ENCODE results near the gene PDZK1IP1.

The PDZK1IP1 gene

GRCh38 chr1:47189844-47190508 is at the start of gene PDZK1IP1:
TSS of gene PDZK1IP1 (minus strand) at chr1:47190036. CDS start at chr1:47189932, 104 bp downstream.
- Mint-ChIP-seq H3K9me3 (no peaks in the 10 kb centered on the region), H3K4me1 (peaks cover 4% of the 10 kb centered on the region in 2 donors), H3K27me3 (peaks cover 39 to 51% of the 10 kb centered on the region in 2 donors), H3K27ac (no peak within 1 kb of the TSS), H3K4me3 (no peak within 1 kb of the TSS), H3K36me3 (no peaks in the 10 kb centered on the region)
- DNase-seq (no peak), ATAC-seq (replicated peaks) (no peak)

GRCh38 chr1:47238935-47239592 is 49.2 kb upstream of the PDZK1IP1 start:
- Mint-ChIP-seq H3K27ac (no peak overlapping the region), H3K4me3 (no peak overlapping the region), H3K36me3 (no peaks in the 10 kb centered on the region), H3K9me3 (no peaks in the 10 kb centered on the region), H3K4me1 (no peaks in the 10 kb centered on the region), H3K27me3 (peaks cover 42 to 67% of the 10 kb centered on the region in 2 donors)
- ATAC-seq (replicated peaks) (no peak), DNase-seq (no peak)

GRCh38 chr1:47235806-47236205 is 46.0 kb upstream of the PDZK1IP1 start:
- Mint-ChIP-seq H3K9me3 (no peaks in the 10 kb centered on the region), H3K27me3 (peaks cover 55 to 79% of the 10 kb centered on the region in 2 donors), H3K36me3 (peaks cover 0 to 4% of the 10 kb centered on the region in 2 donors), H3K27ac (no peak overlapping the region), H3K4me1 (peaks cover 11 to 19% of the 10 kb centered on the region in 2 donors), H3K4me3 (no peak overlapping the region)
- ATAC-seq (replicated peaks) (no peak), DNase-seq (no peak)

GRCh38 chr1:47235241-47235681 is 45.4 kb upstream of the PDZK1IP1 start:
- DNase-seq, result no peak
- ATAC-seq (replicated peaks), result no peak
- Mint-ChIP-seq H3K36me3 (peaks cover 0 to 4% of the 10 kb centered on the region in 2 donors), H3K9me3 (no peaks in the 10 kb centered on the region), H3K27me3 (peaks cover 58 to 80% of the 10 kb centered on the region in 2 donors), H3K4me3 (no peak overlapping the region), H3K4me1 (peaks cover 14 to 24% of the 10 kb centered on the region in 2 donors), H3K27ac (no peak overlapping the region)

GRCh38 chr1:47233186-47233585 is 43.4 kb upstream of the PDZK1IP1 start:
- no peak for DNase-seq
- H3K4me3 Mint-ChIP-seq, result no peak overlapping the region
- H3K4me1 Mint-ChIP-seq, result peaks cover 22 to 37% of the 10 kb centered on the region in 2 donors
- H3K27ac Mint-ChIP-seq, result no peak overlapping the region
- H3K9me3 Mint-ChIP-seq, result no peaks in the 10 kb centered on the region
- ATAC-seq (replicated peaks), result no peak
- peaks cover 0 to 4% of the 10 kb centered on the region in 2 donors for H3K36me3 Mint-ChIP-seq
- peaks cover 67 to 94% of the 10 kb centered on the region in 2 donors for H3K27me3 Mint-ChIP-seq

GRCh38 chr1:47232187-47232874 is 42.5 kb upstream of the PDZK1IP1 start, which contains the start of gene TAL1:
TSS of gene TAL1 (minus strand) at chr1:47232225. CDS start at chr1:47225888, 6,337 bp downstream.
- ATAC-seq (replicated peaks) (peak in 1 of 2 donors; percentile 13), DNase-seq (no peak)
- H3K4me1 Mint-ChIP-seq, result peaks cover 22 to 37% of the 10 kb centered on the region in 2 donors
- peaks cover 0 to 4% of the 10 kb centered on the region in 2 donors for H3K36me3 Mint-ChIP-seq
- H3K27ac Mint-ChIP-seq, result peak within 1 kb of the TSS; percentile 89
- peaks cover 69 to 95% of the 10 kb centered on the region in 2 donors for H3K27me3 Mint-ChIP-seq
- no peaks in the 10 kb centered on the region for H3K9me3 Mint-ChIP-seq
- peak within 1 kb of the TSS; percentile 81 to 83 for H3K4me3 Mint-ChIP-seq

GRCh38 chr1:47231301-47232186 is 41.7 kb upstream of the PDZK1IP1 start:
- ATAC-seq (replicated peaks) (peak; percentile 62 to 65), DNase-seq (peak; percentile 15)
- peaks cover 22 to 37% of the 10 kb centered on the region in 2 donors for H3K4me1 Mint-ChIP-seq
- peaks cover 73 to 98% of the 10 kb centered on the region in 2 donors for H3K27me3 Mint-ChIP-seq
- peaks cover 0 to 4% of the 10 kb centered on the region in 2 donors for H3K36me3 Mint-ChIP-seq
- peak overlapping the region; percentile 81 to 83 for H3K4me3 Mint-ChIP-seq
- H3K27ac Mint-ChIP-seq, result peak overlapping the region; percentile 89
- no peaks in the 10 kb centered on the region for H3K9me3 Mint-ChIP-seq

- H3K27me3 Mint-ChIP-seq, result peaks cover 80 to 99% of the 10 kb centered on the region in 2 donors
- H3K4me1 Mint-ChIP-seq, result peaks cover 24 to 37% of the 10 kb centered on the region in 2 donors
- H3K4me3 Mint-ChIP-seq, result peak overlapping the region; percentile 72 to 83
- peak overlapping the region; percentile 76 for H3K27ac Mint-ChIP-seq
- H3K9me3 Mint-ChIP-seq, result no peaks in the 10 kb centered on the region
- ATAC-seq (replicated peaks) (peak in 1 of 2 donors; percentile 27), DNase-seq (no peak)
- peaks cover 0 to 4% of the 10 kb centered on the region in 2 donors for H3K36me3 Mint-ChIP-seq
Observed at GRCh38 chr1:47230692-47231300, 41.0 kb upstream of the PDZK1IP1 start.

GRCh38 chr1:47229886-47230691 is 40.3 kb upstream of the PDZK1IP1 start:
- peaks cover 24 to 37% of the 10 kb centered on the region in 2 donors for H3K4me1 Mint-ChIP-seq
- H3K36me3 Mint-ChIP-seq, result peaks cover 0 to 4% of the 10 kb centered on the region in 2 donors
- no peak overlapping the region for H3K27ac Mint-ChIP-seq
- no peaks in the 10 kb centered on the region for H3K9me3 Mint-ChIP-seq
- peak overlapping the region; percentile 44 to 62 for H3K4me3 Mint-ChIP-seq
- no peak for DNase-seq
- no peak for ATAC-seq (replicated peaks)
- peaks cover 82 to 95% of the 10 kb centered on the region in 2 donors for H3K27me3 Mint-ChIP-seq

- no peaks in the 10 kb centered on the region for H3K9me3 Mint-ChIP-seq
- H3K4me3 Mint-ChIP-seq, result peak overlapping the region; percentile 29 to 62
- ATAC-seq (replicated peaks) (no peak), DNase-seq (no peak)
- peaks cover 0 to 4% of the 10 kb centered on the region in 2 donors for H3K36me3 Mint-ChIP-seq
- H3K27ac Mint-ChIP-seq, result peak overlapping the region; percentile 37
- peaks cover 24 to 37% of the 10 kb centered on the region in 2 donors for H3K4me1 Mint-ChIP-seq
- peaks cover 75 to 86% of the 10 kb centered on the region in 2 donors for H3K27me3 Mint-ChIP-seq
Observed at GRCh38 chr1:47229031-47229885, 39.4 kb upstream of the PDZK1IP1 start.

- no peak for ATAC-seq (replicated peaks)
- no peak for DNase-seq
- no peak overlapping the region for H3K4me3 Mint-ChIP-seq
Observed at GRCh38 chr1:47228644-47229030, 38.8 kb upstream of the PDZK1IP1 start.

More at GRCh38 chr1:47228644-47229030, 38.8 kb upstream of the PDZK1IP1 start:
- Mint-ChIP-seq H3K27ac (no peak overlapping the region), H3K9me3 (no peaks in the 10 kb centered on the region), H3K4me1 (peaks cover 24 to 37% of the 10 kb centered on the region in 2 donors), H3K36me3 (peaks cover 0 to 4% of the 10 kb centered on the region in 2 donors), H3K27me3 (peaks cover 69 to 80% of the 10 kb centered on the region in 2 donors)
